DND-41 (cell line): ENCODE measurements around the gene TUBA4B.

ENCODE experiments used
- EZH2 ChIP-seq: IDR thresholded peaks from 3 replicates; pipeline ENCODE4 v1.6.1; 2012; ENCODE audit warnings: borderline replicate concordance, low read depth, mild to moderate bottlenecking, moderate library complexity, low read length, inconsistent platforms; ENCODE audit not compliant: severe bottlenecking
- TF ChIP-seq, protein P1 (sequence below): IDR thresholded peaks from 2 replicates; pipeline ENCODE4 v1.5.1; 2012; ENCODE audit warnings: borderline replicate concordance, low read length, moderate library complexity, mild to moderate bottlenecking; ENCODE audit not compliant: poor library complexity, severe bottlenecking; ENCODE audit errors: extremely low read depth

DNA sequence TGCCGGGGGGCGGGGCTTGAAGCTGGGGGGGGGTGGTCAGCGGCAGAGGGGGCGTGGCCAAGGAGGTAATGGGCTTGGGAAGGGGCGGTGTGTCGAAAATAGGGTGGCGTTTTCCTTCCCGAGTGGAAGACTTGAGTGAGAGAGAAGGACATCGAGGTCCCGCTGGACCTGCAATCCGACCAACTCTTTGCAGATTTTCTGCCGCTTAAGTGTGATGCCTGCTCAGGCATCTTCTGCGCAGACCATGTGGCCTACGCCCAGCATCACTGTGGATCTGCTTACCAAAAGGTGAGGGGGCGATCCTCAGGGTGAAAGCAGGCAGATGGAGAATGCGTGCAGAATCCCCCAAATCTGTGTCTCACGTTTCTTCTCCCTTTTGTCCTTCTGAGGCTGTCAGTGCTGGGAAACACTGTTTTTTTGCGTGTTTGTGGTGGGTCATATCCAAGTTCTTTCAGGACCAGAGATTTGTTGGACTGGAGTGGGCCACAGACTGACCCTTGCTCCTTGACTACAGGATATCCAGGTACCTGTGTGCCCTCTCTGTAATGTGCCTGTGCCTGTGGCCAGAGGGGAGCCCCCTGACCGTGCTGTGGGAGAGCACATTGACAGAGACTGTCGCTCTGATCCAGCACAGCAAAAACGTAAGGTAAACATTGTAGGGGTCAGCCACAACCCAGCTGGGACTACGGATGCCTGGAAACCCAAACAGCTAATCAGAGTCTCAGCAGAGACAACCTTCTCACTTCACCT lies 45.7 kb upstream of the TUBA4B start:
- TF ChIP-seq, protein P1, sequence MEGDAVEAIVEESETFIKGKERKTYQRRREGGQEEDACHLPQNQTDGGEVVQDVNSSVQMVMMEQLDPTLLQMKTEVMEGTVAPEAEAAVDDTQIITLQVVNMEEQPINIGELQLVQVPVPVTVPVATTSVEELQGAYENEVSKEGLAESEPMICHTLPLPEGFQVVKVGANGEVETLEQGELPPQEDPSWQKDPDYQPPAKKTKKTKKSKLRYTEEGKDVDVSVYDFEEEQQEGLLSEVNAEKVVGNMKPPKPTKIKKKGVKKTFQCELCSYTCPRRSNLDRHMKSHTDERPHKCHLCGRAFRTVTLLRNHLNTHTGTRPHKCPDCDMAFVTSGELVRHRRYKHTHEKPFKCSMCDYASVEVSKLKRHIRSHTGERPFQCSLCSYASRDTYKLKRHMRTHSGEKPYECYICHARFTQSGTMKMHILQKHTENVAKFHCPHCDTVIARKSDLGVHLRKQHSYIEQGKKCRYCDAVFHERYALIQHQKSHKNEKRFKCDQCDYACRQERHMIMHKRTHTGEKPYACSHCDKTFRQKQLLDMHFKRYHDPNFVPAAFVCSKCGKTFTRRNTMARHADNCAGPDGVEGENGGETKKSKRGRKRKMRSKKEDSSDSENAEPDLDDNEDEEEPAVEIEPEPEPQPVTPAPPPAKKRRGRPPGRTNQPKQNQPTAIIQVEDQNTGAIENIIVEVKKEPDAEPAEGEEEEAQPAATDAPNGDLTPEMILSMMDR = no peak
- no peak for TF ChIP-seq EZH2
